Astrocyte (in vitro differentiated cells and primary cell): ENCODE data around the gene HSD11B2. TPM values are rescaled to one million over a fixed set of nuclear protein-coding genes. Genes with fewer than 3 reads are reported as not detected.

ENCODE experiments used
- DNase-seq: peaks from one replicate; pipeline ENCODE4 v3.0.0-alpha.2; 2010; ENCODE audit warnings: low read depth
- FAIRE-seq: peaks from 2 replicates; lab custom pipeline; 2011; peaks lifted over from hg19 to GRCh38; lab: Jason Lieb, UNC
- H2AFZ ChIP-seq: 2 replicates; pipeline ENCODE4 v1.6.0; 2012; ENCODE audit warnings: low read depth, low read length, inconsistent platforms
- H3K27ac ChIP-seq: 2 replicates; pipeline ENCODE4 v1.5.1; 2011; ENCODE audit warnings: low read depth, low read length, inconsistent platforms
- H3K27me3 ChIP-seq: 2 replicates; pipeline ENCODE4 v1.6.0; 2011; ENCODE audit warnings: low read length, inconsistent platforms; ENCODE audit not compliant: insufficient read depth
- H3K36me3 ChIP-seq: 2 replicates; pipeline ENCODE4 v1.5.1; 2011; ENCODE audit warnings: low read length, inconsistent platforms; ENCODE audit not compliant: insufficient read depth
- H3K4me1 ChIP-seq: 2 replicates; pipeline ENCODE4 v1.5.1; 2011; ENCODE audit warnings: low read length, inconsistent platforms; ENCODE audit not compliant: insufficient read depth
- H3K4me2 ChIP-seq: 2 replicates; pipeline ENCODE4 v1.6.0; 2012; ENCODE audit warnings: low read length, inconsistent platforms
- H3K4me3 ChIP-seq: 2 replicates; pipeline ENCODE4 v1.5.1; 2011; ENCODE audit warnings: low read depth, mild to moderate bottlenecking, low read length, inconsistent platforms; ENCODE audit not compliant: insufficient read depth
- H3K79me2 ChIP-seq: 2 replicates; pipeline ENCODE4 v1.6.0; 2012; ENCODE audit warnings: mild to moderate bottlenecking, low read length, inconsistent platforms; ENCODE audit not compliant: insufficient read depth
- H3K9ac ChIP-seq: 2 replicates; pipeline ENCODE4 v1.6.0; 2012; ENCODE audit warnings: mild to moderate bottlenecking, low read length, inconsistent platforms
- H3K9me3 ChIP-seq: 2 replicates; pipeline ENCODE4 v1.5.1; 2012; ENCODE audit warnings: low read depth, mild to moderate bottlenecking, low read length, inconsistent platforms; ENCODE audit not compliant: insufficient read depth
- H4K20me1 ChIP-seq: 2 replicates; pipeline ENCODE4 v1.6.0; 2012; ENCODE audit warnings: low read length, inconsistent platforms; ENCODE audit not compliant: insufficient read depth
- H3K27ac Mint-ChIP-seq: one replicate; pipeline ENCODE4 v1.8.0; 2021; ENCODE audit warnings: mild to moderate bottlenecking, mixed read lengths; ENCODE audit not compliant: unreplicated experiment
- H3K27me3 Mint-ChIP-seq: one replicate; pipeline ENCODE4 v1.8.0; 2021; ENCODE audit warnings: low read depth, mixed read lengths; ENCODE audit not compliant: unreplicated experiment
- H3K36me3 Mint-ChIP-seq: one replicate; pipeline ENCODE4 v1.8.0; 2021; ENCODE audit warnings: low read depth, mixed read lengths; ENCODE audit not compliant: unreplicated experiment
- H3K4me1 Mint-ChIP-seq: one replicate; pipeline ENCODE4 v1.8.0; 2021; ENCODE audit warnings: low read depth, mixed read lengths; ENCODE audit not compliant: unreplicated experiment
- H3K4me3 Mint-ChIP-seq: one replicate; pipeline ENCODE4 v1.8.0; 2021; ENCODE audit warnings: mild to moderate bottlenecking, moderate library complexity, mixed read lengths; ENCODE audit not compliant: unreplicated experiment
- H3K9me3 Mint-ChIP-seq: one replicate; pipeline ENCODE4 v1.8.0; 2021; ENCODE audit warnings: mild to moderate bottlenecking, mixed read lengths; ENCODE audit not compliant: unreplicated experiment
- CTCF ChIP-seq: IDR thresholded peaks from 2 replicates; pipeline ENCODE4 v1.5.1; 2011; ENCODE audit warnings: low read depth, mild to moderate bottlenecking, inconsistent platforms, low read length, moderate library complexity; ENCODE audit not compliant: insufficient read depth
- EZH2 ChIP-seq: IDR thresholded peaks from 2 replicates; pipeline ENCODE4 v1.6.1; 2012; ENCODE audit warnings: mild to moderate bottlenecking, low read length, inconsistent platforms; ENCODE audit not compliant: insufficient read depth
- total RNA-seq: library from RNA; stranded (reverse); gene quantifications from 2 replicates; pipeline ENCODE4 v1.2.1, GENCODE V29; 2021

The HSD11B2 gene
- total RNA-seq, 1 donor from 2014 or later, result not detected

- H3K4me2 ChIP-seq, result no peak overlapping the region
- FAIRE-seq (no peak), DNase-seq (no peak)
- no peaks in the 10 kb centered on the region for H3K4me1 ChIP-seq
- Mint-ChIP-seq H3K4me1 (peaks cover 5% of the 10 kb centered on the region), H3K27me3 (peaks cover 41% of the 10 kb centered on the region), H3K9me3 (no peaks in the 10 kb centered on the region), H3K27ac (no peak overlapping the region), H3K36me3 (no peaks in the 10 kb centered on the region), H3K4me3 (no peak overlapping the region)
- no peak overlapping the region for H3K27ac ChIP-seq
- no peaks in the 10 kb centered on the region for H4K20me1 ChIP-seq
- no peak overlapping the region for H2AFZ ChIP-seq
- H3K9me3 ChIP-seq, result no peaks in the 10 kb centered on the region
- H3K4me3 ChIP-seq, result no peak overlapping the region
- H3K36me3 ChIP-seq, result no peaks in the 10 kb centered on the region
- H3K9ac ChIP-seq, result no peak overlapping the region
- TF ChIP-seq CTCF (no peak), EZH2 (no peak)
- peaks cover 24% of the 10 kb centered on the region for H3K27me3 ChIP-seq
- no peaks in the 10 kb centered on the region for H3K79me2 ChIP-seq
Measured at GRCh38 chr16:67423015-67423414, 7.9 kb upstream of the HSD11B2 start.

GRCh38 chr16:67423611-67424260 is 7.2 kb upstream of the HSD11B2 start:
- peaks cover 5% of the 10 kb centered on the region for H3K4me1 Mint-ChIP-seq

More at GRCh38 chr16:67423611-67424260, 7.2 kb upstream of the HSD11B2 start:
- no peak for DNase-seq
- peaks cover 4% of the 10 kb centered on the region for H4K20me1 ChIP-seq
- peaks cover 45% of the 10 kb centered on the region for H3K27me3 Mint-ChIP-seq
- H3K36me3 ChIP-seq, result no peaks in the 10 kb centered on the region
- no peak for FAIRE-seq
- H3K9ac ChIP-seq, result no peak overlapping the region
- no peak overlapping the region for H3K27ac Mint-ChIP-seq
- H3K79me2 ChIP-seq, result no peaks in the 10 kb centered on the region
- H3K27me3 ChIP-seq, result peaks cover 27% of the 10 kb centered on the region
- no peak for TF ChIP-seq CTCF
- no peak for TF ChIP-seq EZH2
- H3K9me3 ChIP-seq, result no peaks in the 10 kb centered on the region
- H3K9me3 Mint-ChIP-seq, result no peaks in the 10 kb centered on the region
- no peak overlapping the region for H3K4me3 ChIP-seq
- H2AFZ ChIP-seq, result no peak overlapping the region
- no peak overlapping the region for H3K4me2 ChIP-seq
- no peak overlapping the region for H3K27ac ChIP-seq
- H3K4me1 ChIP-seq, result no peaks in the 10 kb centered on the region
- no peak overlapping the region for H3K4me3 Mint-ChIP-seq
- no peaks in the 10 kb centered on the region for H3K36me3 Mint-ChIP-seq
